H1 (cell line): Measurements from ENCODE around the gene ST14. TPM values are rescaled to one million over a fixed set of nuclear protein-coding genes. Genes with fewer than 3 reads are reported as not detected.

ENCODE experiments used
- CTCF ChIA-PET: fragments of 300-600 bp; sonication (Branson Sonifier 250); formaldehyde crosslinking; loops from one replicate; lab custom pipeline; 2021; ENCODE audit not compliant: partially characterized antibody; lab: Charles Lee
- POLR2A ChIA-PET: fragments of 300-600 bp; sonication (Branson Sonifier 250); formaldehyde crosslinking; loops from one replicate; lab custom pipeline; 2021; ENCODE audit warnings: inconsistent platforms; ENCODE audit not compliant: partially characterized antibody; lab: Charles Lee
- DNase-seq, 2 experiments: peaks; one replicate each; pipeline versions ENCODE4 v3.0.0 to v3.0.0-alpha.2; 2010 to 2022; ENCODE audit warnings: low spot score in 2 of 2, low read depth in 1 of 2, mixed read lengths in 1 of 2
- FAIRE-seq: peaks from 2 replicates; lab custom pipeline; 2011; peaks lifted over from hg19 to GRCh38; lab: Jason Lieb, UNC
- H2AFZ ChIP-seq: 2 replicates; pipeline ENCODE4 v1.8.1; 2012; ENCODE audit warnings: low read length, inconsistent platforms
- H2AK5ac ChIP-seq: 2 replicates; pipeline ENCODE4 v1.6.1; 2013; ENCODE audit warnings: low read depth, low read length
- H2BK120ac ChIP-seq: replicated peaks from 2 replicates; pipeline ENCODE3; 2013; ENCODE audit warnings: low read depth, low read length, inconsistent platforms
- H2BK12ac ChIP-seq: 2 replicates; pipeline ENCODE4 v1.6.1; 2013; ENCODE audit warnings: low read depth, low read length
- H2BK15ac ChIP-seq: 2 replicates; pipeline ENCODE4 v1.6.1; 2013; ENCODE audit warnings: low read length
- H2BK20ac ChIP-seq: 2 replicates; pipeline ENCODE4 v1.6.1; 2013; ENCODE audit warnings: low read length
- H2BK5ac ChIP-seq: 2 replicates; pipeline ENCODE4 v1.6.1; 2013; ENCODE audit warnings: low read depth, low read length
- H3K14ac ChIP-seq: 2 replicates; pipeline ENCODE4 v1.6.1; 2013; ENCODE audit warnings: inconsistent platforms; ENCODE audit not compliant: insufficient read length
- H3K18ac ChIP-seq: 2 replicates; pipeline ENCODE4 v1.6.1; 2013; ENCODE audit warnings: low read length; ENCODE audit errors: extremely low read depth
- H3K23ac ChIP-seq: 2 replicates; pipeline ENCODE4 v1.6.1; 2013; ENCODE audit warnings: inconsistent platforms; ENCODE audit not compliant: insufficient read length
- H3K23me2 ChIP-seq: 2 replicates; pipeline ENCODE4 v1.6.1; 2013; ENCODE audit warnings: low read depth, low read length
- H3K27ac ChIP-seq: 2 replicates; pipeline ENCODE4 v1.6.1; 2011; ENCODE audit warnings: low read depth, low read length, inconsistent platforms
- H3K27me3 ChIP-seq, 4 experiments: replicated peaks in 1 of 4; 1 replicate in 1 of 4; 2 replicates in 3 of 4; pipeline versions ENCODE4 v1.6.1 to v1.8.1; 2011 to 2013; ENCODE audit warnings: low read length in 3 of 4, mild to moderate bottlenecking in 3 of 4, inconsistent platforms in 2 of 4, mixed read lengths in 2 of 4, moderate library complexity in 1 of 4; ENCODE audit not compliant: control insufficient read depth in 3 of 4, insufficient read depth in 3 of 4; ENCODE audit errors: extremely low read depth in 1 of 4
- H3K36me3 ChIP-seq, 4 experiments: 2 replicates each; pipeline versions ENCODE4 v1.6.1 to v1.8.1; 2011 to 2013; ENCODE audit warnings: mild to moderate bottlenecking in 4 of 4, low read length in 3 of 4, moderate library complexity in 2 of 4, control low read depth in 1 of 4, inconsistent platforms in 1 of 4; ENCODE audit not compliant: insufficient read depth in 4 of 4, control insufficient read depth in 2 of 4
- H3K4ac ChIP-seq: replicated peaks from 2 replicates; pipeline ENCODE3; 2013; ENCODE audit warnings: low read length, low read depth, mixed read lengths, inconsistent platforms; ENCODE audit not compliant: insufficient read length
- H3K4me1 ChIP-seq, 4 experiments: replicated peaks in 1 of 4; 1 replicate in 1 of 4; 2 replicates in 3 of 4; pipeline versions ENCODE4 v1.6.1 to v1.8.1; 2011 to 2013; ENCODE audit warnings: low read length in 3 of 4, inconsistent platforms in 2 of 4, mixed read lengths in 1 of 4; ENCODE audit not compliant: insufficient read depth in 4 of 4, control insufficient read depth in 3 of 4
- H3K4me2 ChIP-seq, 2 experiments: 2 replicates each; pipeline versions ENCODE4 v1.6.1 to v1.8.1; 2011 to 2013; ENCODE audit warnings: low read depth in 2 of 2, low read length in 2 of 2, control low read depth in 1 of 2, inconsistent platforms in 1 of 2, mild to moderate bottlenecking in 1 of 2; ENCODE audit not compliant: insufficient read depth in 1 of 2
- H3K4me3 ChIP-seq, 4 experiments: fragments of 200-600, 300-600 bp in 1 of 4; sonication (generic), shearing (Covaris generic), sonication (Bioruptor Twin) in 1 of 4; 2 replicates each; pipeline versions ENCODE4 v1.5.1 to v1.8.1; 2011 to 2016; ENCODE audit warnings: low read length in 4 of 4, low read depth in 3 of 4, control low read depth in 2 of 4, inconsistent platforms in 2 of 4, mild to moderate bottlenecking in 2 of 4, mixed read lengths in 1 of 4, moderate library complexity in 1 of 4; ENCODE audit not compliant: insufficient read depth in 2 of 4; ENCODE audit errors: extremely low read depth in 1 of 4
- H3K56ac ChIP-seq: replicated peaks from 2 replicates; pipeline ENCODE3; 2013; ENCODE audit warnings: low read depth, mild to moderate bottlenecking, mixed read lengths, low read length, inconsistent platforms; ENCODE audit not compliant: insufficient read length
- H3K79me1 ChIP-seq: 2 replicates; pipeline ENCODE4 v1.6.1; 2013; ENCODE audit warnings: low read depth, low read length, control low read depth
- H3K79me2 ChIP-seq, 2 experiments: 2 replicates each; pipeline versions ENCODE4 v1.6.1 to v1.8.1; 2012 to 2013; ENCODE audit warnings: low read length in 2 of 2, mild to moderate bottlenecking in 2 of 2, inconsistent platforms in 1 of 2; ENCODE audit not compliant: insufficient read depth in 2 of 2, control insufficient read depth in 1 of 2
- H3K9ac ChIP-seq, 4 experiments: replicated peaks in 1 of 4; 1 replicate in 1 of 4; 2 replicates in 3 of 4; pipeline versions ENCODE4 v1.6.1 to v1.8.1; 2011 to 2013; ENCODE audit warnings: low read depth in 3 of 4, low read length in 3 of 4, control low read depth in 2 of 4, mild to moderate bottlenecking in 2 of 4, moderate library complexity in 2 of 4, inconsistent platforms in 1 of 4; ENCODE audit errors: extremely low read depth in 1 of 4
- H3K9me3 ChIP-seq, 2 experiments: 2 replicates each; pipeline versions ENCODE4 v1.6.1 to v1.8.1; 2012 to 2013; ENCODE audit warnings: mild to moderate bottlenecking in 2 of 2, moderate library complexity in 2 of 2, control low read depth in 1 of 2, inconsistent platforms in 1 of 2, low read depth in 1 of 2, low read length in 1 of 2, mixed read lengths in 1 of 2; ENCODE audit not compliant: insufficient read depth in 2 of 2
- H4K20me1 ChIP-seq, 2 experiments: replicated peaks in 1 of 2; 2 replicates each; pipeline versions ENCODE3 to v1.8.1; 2011 to 2013; ENCODE audit warnings: inconsistent platforms in 2 of 2, low read length in 2 of 2, mild to moderate bottlenecking in 1 of 2; ENCODE audit not compliant: insufficient read depth in 2 of 2, control insufficient read depth in 1 of 2
- H4K5ac ChIP-seq: 2 replicates; pipeline ENCODE4 v1.6.1; 2013; ENCODE audit warnings: low read length, low read depth, mixed read lengths, inconsistent platforms; ENCODE audit not compliant: insufficient read length
- H4K8ac ChIP-seq: 2 replicates; pipeline ENCODE4 v1.8.0; 2013; ENCODE audit warnings: mild to moderate bottlenecking, moderate library complexity, low read length, inconsistent platforms; ENCODE audit not compliant: insufficient read depth; ENCODE audit errors: extremely low read depth
- H4K91ac ChIP-seq: replicated peaks from 2 replicates; pipeline ENCODE3; 2013; ENCODE audit warnings: low read length, mixed read lengths, inconsistent platforms; ENCODE audit not compliant: insufficient read length
- ATF2 ChIP-seq: IDR thresholded peaks from 2 replicates; pipeline ENCODE4 v1.6.1; 2012; ENCODE audit warnings: low read length, inconsistent platforms
- CREB1 ChIP-seq: IDR thresholded peaks from 2 replicates; pipeline ENCODE4 v1.6.1; 2012; ENCODE audit warnings: inconsistent platforms
- CTBP2 ChIP-seq: IDR thresholded peaks from 2 replicates; pipeline ENCODE4 v1.7.0; 2011; ENCODE audit warnings: borderline replicate concordance, mild to moderate bottlenecking, moderate library complexity, mixed read lengths, low read length; ENCODE audit not compliant: insufficient read depth, insufficient read length
- EGR1 ChIP-seq: IDR thresholded peaks from 2 replicates; pipeline ENCODE4 v1.6.1; 2011; ENCODE audit warnings: low read depth, low read length, borderline replicate concordance
- FOSL1 ChIP-seq: IDR thresholded peaks from 2 replicates; pipeline ENCODE4 v1.6.1; 2011; ENCODE audit warnings: mild to moderate bottlenecking, low read depth, low read length, moderate library complexity; ENCODE audit not compliant: insufficient read depth
- GABPA ChIP-seq: IDR thresholded peaks from 2 replicates; pipeline ENCODE4 v1.6.1; 2011; ENCODE audit warnings: mild to moderate bottlenecking, low read length, moderate library complexity, borderline replicate concordance; ENCODE audit not compliant: insufficient read depth
- JUN ChIP-seq: IDR thresholded peaks from 2 replicates; pipeline ENCODE4 v1.6.1; 2011; ENCODE audit warnings: low read depth, mild to moderate bottlenecking, improper control_type of control experiment, low read length
- KDM1A ChIP-seq: fragments of 200-600, 300-600 bp; sonication (generic); IDR thresholded peaks from 2 replicates; pipeline ENCODE4 v1.7.1; 2016; ENCODE audit warnings: mild to moderate bottlenecking, low read length, borderline replicate concordance
- MAX ChIP-seq: IDR thresholded peaks from 2 replicates; pipeline ENCODE4 v1.6.1; 2012; ENCODE audit warnings: inconsistent platforms
- POU5F1 ChIP-seq: IDR thresholded peaks from 2 replicates; pipeline ENCODE4 v1.6.1; 2011; ENCODE audit warnings: low read depth, mild to moderate bottlenecking, low read length, moderate library complexity
- RBBP5 ChIP-seq: IDR thresholded peaks from 2 replicates; pipeline ENCODE4 v1.7.1; 2012; ENCODE audit warnings: low read depth, mild to moderate bottlenecking, inconsistent platforms, low read length, moderate library complexity, borderline replicate concordance
- SIN3A ChIP-seq, 2 experiments: IDR thresholded peaks in 1 of 2; conservative IDR thresholded peaks in 1 of 2; 2 replicates each; pipeline ENCODE4 v1.6.1; 2011 to 2012; ENCODE audit warnings: low read length in 2 of 2, improper control_type of control experiment in 1 of 2, low read depth in 1 of 2, mild to moderate bottlenecking in 1 of 2
- WGBS, 2 experiments: shearing (Covaris generic) in 1 of 2; methylation state at CpG; one replicate each; pipeline versions ENCODE4 v1.1.6 to v1.1.7; 2013 to 2015; ENCODE audit warnings: low lambda C conversion rate in 2 of 2, mixed read lengths in 2 of 2, inconsistent platforms in 1 of 2, low coverage in 1 of 2, missing lambda C conversion rate in 1 of 2; ENCODE audit not compliant: insufficient replicate concordance in 2 of 2, insufficient coverage in 1 of 2, insufficient read length in 1 of 2; ENCODE audit errors: extremely low coverage in 1 of 2, missing lambda C conversion rate in 1 of 2; 5-methylcytosine and 5-hydroxymethylcytosine counted together
- polyA plus RNA-seq, 7 experiments: library from polyadenylated mRNA; depleted of rRNA in 3 of 7; stranded (reverse) in 5 of 7; unstranded in 2 of 7; fragments of >200 nt in 5 of 7; fragments of 200-250 nt in 2 of 7; gene quantifications; 1 replicate in 5 of 7; 2 replicates in 1 of 7; 4 replicates in 1 of 7; pipeline versions ENCODE4 v1.2.1 to v1.2.3, GENCODE V29; 2011 to 2013; ENCODE audit warnings: missing spikeins in 2 of 7, mixed read lengths in 2 of 7
- total RNA-seq: library from RNA; stranded (reverse); fragmentation: NEBNext Ultra II Directional; extraction: Animal tissue kit (Norgen Biotek cat#: 25700); gene quantifications from 2 replicates; pipeline ENCODE4 v1.2.1, GENCODE V29; 2021

Gene ST14
- total and polyA plus RNA-seq, 2 of the 8 experiments (the other 6 are each of a cell fraction or from before 2014, with no cell fraction given): 22.4 to 24.9 TPM

- Histone ChIP-seq H2BK12ac (no peak overlapping the region), H3K23me2 (no peaks in the 10 kb centered on the region), H3K4me3 (no peak overlapping the region), H2AK5ac (no peak overlapping the region), H4K20me1 (peaks cover 9 to 13% of the 10 kb centered on the region in 2 experiments), H2AFZ (no peak overlapping the region), H4K91ac (no peak overlapping the region), H3K27ac (no peak overlapping the region), H2BK20ac (no peak overlapping the region), H2BK5ac (no peak overlapping the region), H3K18ac (no peak overlapping the region), H3K79me1 (no peaks in the 10 kb centered on the region), H3K23ac (no peak overlapping the region), H4K5ac (no peak overlapping the region), H3K14ac (no peak overlapping the region), H3K27me3 (peaks cover 4 to 40% (median 32%) of the 10 kb centered on the region in 4 experiments), H3K56ac (no peak overlapping the region), H3K4ac (no peak overlapping the region), H3K4me2 (no peak overlapping the region), H2BK15ac (no peak overlapping the region), H3K9ac (no peak overlapping the region), H3K79me2 (no peaks in the 10 kb centered on the region), H3K4me1 (no peaks in the 10 kb centered on the region; a peak in 2 of 7 replicates), H2BK120ac (no peak overlapping the region), H3K9me3 (no peaks in the 10 kb centered on the region), H4K8ac (no peak overlapping the region), H3K36me3 (no peaks in the 10 kb centered on the region)
- ChIA-PET CTCF (interaction anchor here (1.1 kb wide), 1 partner anchor 22 kb away, joined by 4 read pairs; no protein-coding TSS in a partner anchor), POLR2A (no interaction called here)
- FAIRE-seq: no peak
- 86% methylated on average over 7 of the region's 7 CpGs; no CpG with 5 or more reads in 1 of the 2 experiments for WGBS, 2 experiments
- DNase-seq: no peak
- no peak for TF ChIP-seq GABPA
- no peak for TF ChIP-seq ATF2
- TF ChIP-seq FOSL1: no peak
- no peak for TF ChIP-seq RBBP5
- no peak for TF ChIP-seq POU5F1
- no peak for TF ChIP-seq CTBP2
- TF ChIP-seq MAX: no peak
- TF ChIP-seq CREB1: no peak
- TF ChIP-seq SIN3A (conservative IDR thresholded peaks at IDR 0.05 in 1 of 2, IDR thresholded peaks at IDR 0.05 in 1 of 2; ENCODE audit: low read depth in 1 of 2, low read length in 2 of 2): no peak
- TF ChIP-seq JUN: no peak
- TF ChIP-seq KDM1A: no peak
- TF ChIP-seq EGR1: no peak
Observed at GRCh38 chr11:130168105-130168504, 8.5 kb downstream of the ST14 start.
